DND-41 (cell line): Measurements from ENCODE around the gene SOX2.

Experiments used
- ATAC-seq: fragments of 200-7000 bp; cut with Tn5 transposase; 3 replicates; pipeline ENCODE4 v1.9.1; 2021; ENCODE audit warnings: low read depth; ENCODE audit not compliant: insufficient read depth
- DNase-seq: peaks from one replicate; pipeline ENCODE4 v3.0.0-alpha.2; 2020
- H2AFZ ChIP-seq: 2 replicates; pipeline ENCODE4 v1.6.0; 2012; ENCODE audit warnings: low read depth, low read length
- H3K27ac ChIP-seq: 2 replicates; pipeline ENCODE4 v1.5.1; 2012; ENCODE audit warnings: low read length, inconsistent platforms
- H3K27me3 ChIP-seq: fragments of 200-600 bp; sonication (generic); 2 replicates; pipeline ENCODE4 v1.6.0; 2012; ENCODE audit warnings: low read length, mild to moderate bottlenecking, inconsistent platforms; ENCODE audit not compliant: insufficient read depth, poor library complexity
- H3K36me3 ChIP-seq: 2 replicates; pipeline ENCODE4 v1.5.1; 2012; ENCODE audit warnings: low read length, inconsistent platforms; ENCODE audit not compliant: insufficient read depth
- H3K4me1 ChIP-seq: 2 replicates; pipeline ENCODE4 v1.5.1; 2012; ENCODE audit warnings: mild to moderate bottlenecking, low read length; ENCODE audit not compliant: insufficient read depth
- H3K4me2 ChIP-seq: 2 replicates; pipeline ENCODE4 v1.6.0; 2012; ENCODE audit warnings: mild to moderate bottlenecking, moderate library complexity, low read length, inconsistent platforms; ENCODE audit not compliant: insufficient read depth
- H3K4me3 ChIP-seq, 2 experiments: fragments of 200-600 bp in 1 of 2; shearing (Covaris generic) in 1 of 2; 2 replicates each; pipeline ENCODE4 v1.5.1; 2012 to 2016; ENCODE audit warnings: inconsistent platforms in 2 of 2, low read length in 2 of 2, mild to moderate bottlenecking in 2 of 2, low read depth in 1 of 2, moderate library complexity in 1 of 2
- H3K79me2 ChIP-seq: 2 replicates; pipeline ENCODE4 v1.6.0; 2012; ENCODE audit warnings: low read length, inconsistent platforms; ENCODE audit not compliant: insufficient read depth
- H3K9ac ChIP-seq: 2 replicates; pipeline ENCODE4 v1.6.0; 2012; ENCODE audit warnings: low read depth, mild to moderate bottlenecking, inconsistent platforms, low read length, moderate library complexity
- H3K9me3 ChIP-seq: 2 replicates; pipeline ENCODE4 v1.5.1; 2012; ENCODE audit warnings: low read length, moderate library complexity, mild to moderate bottlenecking, inconsistent platforms; ENCODE audit not compliant: insufficient read depth, severe bottlenecking
- H4K20me1 ChIP-seq: 2 replicates; pipeline ENCODE4 v1.6.0; 2012; ENCODE audit warnings: low read length; ENCODE audit not compliant: insufficient read depth
- CTCF ChIP-seq: IDR thresholded peaks from 2 replicates; pipeline ENCODE4 v1.5.1; 2012; ENCODE audit warnings: borderline replicate concordance, low read length, moderate library complexity, mild to moderate bottlenecking; ENCODE audit not compliant: poor library complexity, severe bottlenecking; ENCODE audit errors: extremely low read depth
- EZH2 ChIP-seq: IDR thresholded peaks from 3 replicates; pipeline ENCODE4 v1.6.1; 2012; ENCODE audit warnings: borderline replicate concordance, low read depth, mild to moderate bottlenecking, moderate library complexity, low read length, inconsistent platforms; ENCODE audit not compliant: severe bottlenecking

SOX2 gene

GRCh38 chr3:181730316-181730715, 18.6 kb downstream of the SOX2 start:
- H3K79me2 ChIP-seq: no peaks in the 10 kb centered on the region
- H3K9ac ChIP-seq: no peak overlapping the region
- H3K4me2 ChIP-seq: no peak overlapping the region
- TF ChIP-seq EZH2: no peak
- no peak for TF ChIP-seq CTCF
- no peak overlapping the region for H3K4me3 ChIP-seq
- H3K4me1 ChIP-seq: no peaks in the 10 kb centered on the region
- H4K20me1 ChIP-seq: no peaks in the 10 kb centered on the region
- no peaks in the 10 kb centered on the region for H3K9me3 ChIP-seq
- no peak overlapping the region for H2AFZ ChIP-seq
- H3K27ac ChIP-seq: no peak overlapping the region
- peaks cover 2% of the 10 kb centered on the region for H3K27me3 ChIP-seq
- DNase-seq (no peak), ATAC-seq (no peak)
- H3K36me3 ChIP-seq: no peaks in the 10 kb centered on the region

- Histone ChIP-seq H3K4me3 (no peak overlapping the region), H2AFZ (no peak overlapping the region), H3K4me1 (no peaks in the 10 kb centered on the region), H3K4me2 (no peak overlapping the region), H3K27ac (no peak overlapping the region), H3K79me2 (no peaks in the 10 kb centered on the region), H3K27me3 (peaks cover 2% of the 10 kb centered on the region), H3K9me3 (no peaks in the 10 kb centered on the region), H3K36me3 (no peaks in the 10 kb centered on the region), H3K9ac (no peak overlapping the region), H4K20me1 (no peaks in the 10 kb centered on the region)
- DNase-seq (no peak), ATAC-seq (no peak)
- TF ChIP-seq CTCF (no peak), EZH2 (no peak)
Measured at GRCh38 chr3:181730934-181731333, 19.2 kb downstream of the SOX2 start.

- Histone ChIP-seq H3K4me2 (no peak overlapping the region), H3K27ac (no peak overlapping the region), H3K4me3 (no peak overlapping the region), H2AFZ (no peak overlapping the region), H3K9ac (no peak overlapping the region), H3K9me3 (no peaks in the 10 kb centered on the region), H3K36me3 (no peaks in the 10 kb centered on the region), H4K20me1 (no peaks in the 10 kb centered on the region), H3K4me1 (no peaks in the 10 kb centered on the region), H3K79me2 (no peaks in the 10 kb centered on the region), H3K27me3 (no peaks in the 10 kb centered on the region)
- no peak for ATAC-seq
- DNase-seq: no peak
- no peak for TF ChIP-seq EZH2
- TF ChIP-seq CTCF: no peak
Measured at GRCh38 chr3:181735911-181736310, 24.2 kb downstream of the SOX2 start.

GRCh38 chr3:181738551-181738950, 26.8 kb downstream of the SOX2 start:
- no peak overlapping the region for H3K4me3 ChIP-seq
- H3K9ac ChIP-seq: no peak overlapping the region
- no peaks in the 10 kb centered on the region for H3K9me3 ChIP-seq
- no peaks in the 10 kb centered on the region for H3K79me2 ChIP-seq
- no peaks in the 10 kb centered on the region for H3K27me3 ChIP-seq
- no peaks in the 10 kb centered on the region for H3K4me1 ChIP-seq
- H3K36me3 ChIP-seq: no peaks in the 10 kb centered on the region
- TF ChIP-seq CTCF: no peak
- no peak for TF ChIP-seq EZH2
- ATAC-seq: no peak
- no peak overlapping the region for H2AFZ ChIP-seq
- DNase-seq: no peak
- no peak overlapping the region for H3K27ac ChIP-seq
- no peaks in the 10 kb centered on the region for H4K20me1 ChIP-seq
- H3K4me2 ChIP-seq: no peak overlapping the region
